ENCODE results near the gene SPAG6.
"Not testable (repeated sequence)": the region's sequence is repeated elsewhere in the genome, so short reads cannot be mapped to it uniquely, and the experiment has no call there.

Gene SPAG6

GRCh38 chr10:22339761-22340328 is 5.5 kb upstream of the SPAG6 start:
- in situ Hi-C loops (cut with MboI; ENCODE audit: low sequenced_read_pairs): no loop called here

- in situ Hi-C loops (cut with MboI; ENCODE audit: low sequenced_read_pairs): no loop called here
Observed at GRCh38 chr10:22340329-22341189, 4.7 kb upstream of the SPAG6 start.

- in situ Hi-C loops (cut with MboI; ENCODE audit: low sequenced_read_pairs): no loop called here
Observed at GRCh38 chr10:22341190-22341925, 3.9 kb upstream of the SPAG6 start.

GRCh38 chr10:22341926-22342196 is 3.4 kb upstream of the SPAG6 start:
- in situ Hi-C loops (cut with MboI; ENCODE audit: low sequenced_read_pairs): no loop called here

GRCh38 chr10:22342421-22342820 is 2.9 kb upstream of the SPAG6 start:
- in situ Hi-C loops (cut with MboI; ENCODE audit: low sequenced_read_pairs): no loop called here

- in situ Hi-C loops (cut with MboI; ENCODE audit: low sequenced_read_pairs): no loop called here
Observed at GRCh38 chr10:22343731-22344130, 1.6 kb upstream of the SPAG6 start.

DNA sequence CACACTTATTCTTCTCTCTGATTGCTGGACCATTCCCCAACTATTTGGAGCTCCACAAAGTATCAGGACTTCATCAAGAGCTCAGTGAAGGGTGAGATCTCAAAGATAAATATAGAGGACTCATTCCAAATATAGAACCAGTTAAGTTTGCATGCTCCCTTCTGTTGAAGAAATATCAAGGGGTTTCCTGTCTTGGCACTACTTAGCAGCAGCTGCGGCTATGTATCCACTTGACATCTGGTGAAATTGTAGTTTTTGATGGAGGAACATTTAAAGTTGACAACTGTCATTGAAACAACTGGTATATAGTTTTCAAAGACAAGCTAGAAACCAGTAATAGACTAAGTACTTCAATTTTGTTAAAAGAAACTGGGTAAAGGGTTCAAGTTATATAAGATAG is 1.0 kb upstream of the SPAG6 start:
- in situ Hi-C loops (cut with MboI; ENCODE audit: low sequenced_read_pairs): no loop called here

DNA sequence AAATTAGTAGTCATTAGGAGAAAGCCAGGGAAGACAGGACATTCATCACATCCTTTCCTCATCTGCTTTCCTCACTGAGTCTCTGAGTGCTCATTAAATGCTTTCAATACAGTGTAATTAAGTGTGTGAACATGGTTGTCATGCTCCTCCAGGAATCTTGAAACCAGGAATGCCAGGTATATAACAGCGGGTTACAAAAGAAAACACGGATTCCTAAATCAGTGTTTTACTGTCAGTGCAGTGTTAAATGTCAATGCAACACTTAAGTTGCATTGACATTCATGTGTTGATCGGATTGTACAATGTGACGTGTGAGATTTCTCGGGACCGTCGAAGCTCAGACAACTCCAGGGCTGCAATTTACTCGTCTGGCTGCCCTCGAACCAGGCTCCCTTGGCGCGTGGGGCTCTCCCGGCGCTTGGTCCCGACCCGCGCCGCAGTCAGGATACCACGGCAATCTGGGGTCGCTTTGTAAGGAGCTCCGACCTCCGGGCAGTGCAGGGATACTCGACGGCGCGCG is 455 bp upstream of the SPAG6 start:
- in situ Hi-C loops (cut with MboI; ENCODE audit: low sequenced_read_pairs): no loop called here

DNA sequence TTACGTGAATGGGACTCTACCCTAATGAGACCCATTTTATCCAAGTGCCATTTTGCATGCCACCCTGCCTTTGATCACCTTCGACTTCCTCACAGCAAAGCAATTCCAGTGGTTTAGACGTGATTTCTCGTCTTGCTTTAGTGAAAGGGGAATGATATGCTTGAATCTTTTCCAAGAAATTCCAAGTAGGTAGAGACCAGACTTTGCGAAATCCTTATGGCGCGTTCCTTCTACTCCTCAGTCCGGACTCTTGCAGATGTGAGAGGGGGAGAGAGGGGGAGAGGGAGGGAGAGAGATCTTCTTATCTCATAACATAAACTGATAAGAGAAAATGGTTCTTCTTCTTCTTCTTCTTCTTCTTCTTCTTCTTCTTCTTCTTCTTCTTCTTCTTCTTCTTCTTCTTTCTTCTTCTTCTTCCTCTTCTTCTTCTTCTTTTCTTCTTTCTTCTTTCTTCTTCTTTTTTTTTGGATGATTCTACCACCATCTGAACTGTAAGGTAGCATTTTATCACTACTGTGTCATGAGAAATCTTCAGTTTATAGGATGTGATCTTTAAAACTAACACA is 883 bp downstream of the SPAG6 start:
- in situ Hi-C loops (cut with MboI; ENCODE audit: low sequenced_read_pairs): no loop called here

DNA sequence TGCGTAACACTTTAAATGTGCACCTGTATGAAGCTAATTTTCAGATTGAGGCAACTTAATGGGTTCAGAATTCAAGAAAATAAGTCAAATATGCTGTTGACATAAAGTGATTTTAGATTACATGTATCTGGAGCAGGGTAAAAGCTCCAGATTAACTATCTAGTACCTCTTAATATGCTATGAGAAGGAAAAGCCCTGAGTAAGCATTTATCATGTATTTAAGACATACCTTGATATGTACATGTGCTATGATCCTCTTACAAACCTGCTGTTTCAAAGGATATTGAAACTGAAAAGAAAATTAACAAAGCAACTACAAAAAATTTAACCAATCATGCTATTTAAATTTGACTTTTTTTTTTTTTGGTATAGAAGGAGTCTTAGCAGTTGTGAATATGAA is 4.5 kb downstream of the SPAG6 start:
- in situ Hi-C loops (cut with MboI; ENCODE audit: low sequenced_read_pairs): no loop called here

DNA sequence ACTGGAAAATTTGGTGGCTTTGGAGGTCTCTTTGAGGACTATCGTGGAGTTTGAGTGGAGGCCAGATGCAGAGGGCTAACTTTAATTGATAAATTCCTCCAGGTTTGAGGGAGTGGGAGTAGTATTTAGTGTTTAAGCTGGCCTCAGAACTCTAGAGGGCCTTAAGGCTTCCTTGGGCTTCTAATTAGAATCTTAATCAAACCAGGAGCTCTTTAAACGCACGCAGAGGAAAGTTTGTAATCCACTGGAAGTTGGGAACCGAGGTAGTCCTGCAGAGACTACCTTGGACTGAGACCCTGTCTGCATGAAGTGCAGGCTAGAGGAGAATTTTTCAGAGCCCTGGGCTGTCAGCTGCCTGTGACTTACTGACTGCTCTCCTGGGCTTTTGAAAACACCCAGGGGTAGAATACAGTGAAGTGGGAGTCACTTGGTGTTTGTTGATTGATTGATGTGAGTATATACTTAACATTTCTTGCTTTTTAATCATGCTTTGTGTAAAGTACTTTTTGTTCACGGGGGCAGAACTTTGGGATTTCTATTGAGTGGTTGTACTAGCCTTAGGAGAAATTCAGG is 5.9 kb downstream of the SPAG6 start:
- in situ Hi-C loops (cut with MboI; ENCODE audit: low sequenced_read_pairs): no loop called here

DNA sequence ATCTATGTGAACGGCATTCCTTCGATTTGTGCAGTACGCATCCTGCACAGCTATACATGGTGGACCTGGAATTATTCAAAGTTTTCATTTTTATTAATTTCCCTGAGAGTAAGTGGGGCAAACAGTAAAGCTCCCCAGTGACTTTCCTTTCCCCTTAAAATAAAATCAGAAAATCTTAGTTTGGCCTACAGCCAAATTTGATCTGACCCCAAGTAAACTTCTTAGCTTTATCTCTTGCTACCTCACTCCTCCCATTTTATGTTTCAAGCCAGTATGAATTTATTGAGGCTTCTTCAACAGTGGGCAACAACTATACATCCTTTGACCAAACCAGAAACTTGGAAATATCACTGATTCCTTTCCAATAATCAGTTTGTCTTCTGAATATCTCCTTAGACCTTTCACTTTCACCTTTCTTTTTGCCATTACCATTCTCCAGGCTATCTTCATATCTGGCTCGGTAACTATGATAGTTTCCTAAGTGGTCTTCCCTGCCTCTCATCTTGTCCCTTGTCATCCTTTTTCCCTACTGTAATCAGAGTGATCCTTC is 11.1 kb downstream of the SPAG6 start:
- in situ Hi-C loops (cut with MboI; ENCODE audit: low sequenced_read_pairs): no loop called here

DNA sequence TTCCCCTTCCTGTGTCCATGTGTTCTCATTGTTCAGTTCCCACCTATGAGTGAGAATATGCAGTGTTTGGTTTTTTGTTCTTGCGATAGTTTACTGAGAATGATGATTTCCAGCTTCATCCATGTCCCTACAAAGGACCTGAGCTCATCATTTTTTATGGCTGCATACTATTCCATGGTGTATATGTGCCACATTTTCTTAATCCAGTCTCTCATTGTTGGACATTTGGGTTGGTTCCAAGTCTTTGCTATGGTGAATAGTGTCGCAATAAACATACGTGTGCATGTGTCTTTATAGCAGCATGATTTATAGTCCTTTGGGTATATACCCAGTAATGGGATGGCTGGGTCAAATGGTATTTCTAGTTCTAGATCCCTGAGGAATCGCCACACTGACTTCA is 12.5 kb downstream of the SPAG6 start:
- in situ Hi-C loops (cut with MboI; ENCODE audit: low sequenced_read_pairs): not testable (repeated sequence)

DNA sequence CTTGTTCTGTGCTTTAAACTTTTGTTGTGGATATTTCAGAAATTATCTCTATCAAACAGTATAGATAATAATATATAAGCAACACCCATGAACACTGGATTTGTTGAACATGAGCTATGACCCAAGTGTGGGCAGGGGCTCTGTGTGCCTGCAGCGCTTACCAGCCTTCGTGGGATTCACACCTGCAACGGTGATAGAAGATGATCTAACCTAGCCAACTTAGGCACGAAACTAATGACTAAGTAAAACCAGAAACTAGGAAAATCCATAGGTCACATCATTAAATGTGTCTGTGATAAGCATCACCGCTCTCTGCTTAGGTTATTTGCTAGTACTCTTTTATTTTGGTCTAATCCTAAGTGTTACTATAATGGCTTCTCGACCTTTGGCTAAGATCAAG is 18.0 kb downstream of the SPAG6 start:
- in situ Hi-C loops (cut with MboI; ENCODE audit: low sequenced_read_pairs): no loop called here

DNA sequence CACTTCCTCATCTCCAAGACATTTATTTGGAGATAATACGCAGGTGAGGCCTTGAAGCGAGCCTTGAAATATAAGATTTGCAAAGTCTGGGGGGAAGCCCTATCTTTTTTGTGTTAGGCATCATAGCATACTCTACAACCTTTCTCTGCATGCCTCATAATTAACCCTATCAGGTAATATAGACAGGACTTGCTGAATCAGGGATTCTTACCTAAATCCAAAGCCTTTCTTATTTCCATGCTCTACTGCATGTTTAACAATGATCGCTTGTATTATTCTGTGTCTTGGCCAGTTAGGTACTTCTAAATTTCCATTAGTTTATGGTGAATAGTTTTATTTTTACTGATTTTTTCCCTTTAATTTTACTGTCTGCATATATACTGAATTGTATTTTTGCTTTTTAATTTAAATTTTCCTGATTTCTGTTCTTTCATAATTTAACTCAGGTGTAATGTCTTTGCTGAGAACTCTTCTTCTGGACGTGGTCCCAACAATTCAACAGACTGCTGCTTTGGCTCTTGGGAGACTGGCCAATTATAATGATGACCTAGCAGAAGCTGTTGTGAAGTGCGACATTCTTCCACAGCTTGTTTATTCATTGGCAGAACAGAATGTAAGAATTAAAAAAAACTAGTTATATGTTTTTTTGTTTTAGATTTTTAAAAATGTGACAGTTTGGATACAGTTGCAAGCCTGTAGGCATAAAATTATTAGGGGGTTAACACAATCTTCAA is 19.3 kb downstream of the SPAG6 start:
- in situ Hi-C loops (cut with MboI; ENCODE audit: low sequenced_read_pairs): no loop called here

GRCh38 chr10:22365233-22365632 is 19.9 kb downstream of the SPAG6 start:
- in situ Hi-C loops (cut with MboI; ENCODE audit: low sequenced_read_pairs): no loop called here

GRCh38 chr10:22365644-22366434 is 20.5 kb downstream of the SPAG6 start:
- in situ Hi-C loops (cut with MboI; ENCODE audit: low sequenced_read_pairs): no loop called here

- in situ Hi-C loops (cut with MboI; ENCODE audit: low sequenced_read_pairs): no loop called here
Observed at GRCh38 chr10:22366435-22366703, 21.1 kb downstream of the SPAG6 start.

GRCh38 chr10:22366771-22367170 is 21.5 kb downstream of the SPAG6 start:
- in situ Hi-C loops (cut with MboI; ENCODE audit: low sequenced_read_pairs): no loop called here

DNA sequence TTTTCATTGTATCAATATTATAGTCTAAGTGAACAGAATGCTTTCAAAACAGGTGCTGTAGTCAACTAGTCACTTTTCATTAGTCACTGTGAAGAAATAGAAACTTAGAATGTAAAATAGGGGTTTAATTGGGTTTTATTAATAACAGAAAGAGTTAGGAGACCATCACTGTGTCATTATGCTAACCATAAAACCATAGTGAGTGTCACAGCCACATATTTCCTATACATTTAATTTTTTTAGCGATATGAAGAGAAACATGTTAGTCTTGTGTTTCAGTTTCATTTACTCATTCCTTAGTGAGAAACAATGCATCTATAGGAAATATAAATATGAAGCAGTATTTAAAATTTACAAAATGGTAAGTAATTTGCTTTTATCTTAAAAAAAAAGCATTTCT is 22.2 kb downstream of the SPAG6 start:
- in situ Hi-C loops (cut with MboI; ENCODE audit: low sequenced_read_pairs): no loop called here
